Central memory CD8-positive, alpha-beta T cell (primary cell): ENCODE results near the gene PDCD2L.
"Not testable (repeated sequence)": the region's sequence is repeated elsewhere in the genome, so short reads cannot be mapped to it uniquely, and the experiment has no call there.

Experiments used
- ATAC-seq: fragments of 150-1000 bp; cut with Tn5 transposase; replicated peaks from 2 replicates; pipeline ENCODE4 v1.10.0; 2022; ENCODE audit warnings: mild to moderate bottlenecking, moderate FRiP score, moderate number of reproducible peaks; ENCODE audit not compliant: poor library complexity, severe bottlenecking; ENCODE audit errors: extremely low read depth
- DNase-seq, 2 donors: peaks; one replicate each; pipeline ENCODE4 v3.0.0; 2021; ENCODE audit warnings: low spot score in 2 of 2
- H3K27ac Mint-ChIP-seq: one replicate; pipeline ENCODE4 v1.8.0; 2022; ENCODE audit warnings: low read depth, mild to moderate bottlenecking, moderate library complexity, mixed read lengths
- H3K27me3 Mint-ChIP-seq: one replicate; pipeline ENCODE4 v1.8.0; 2022; ENCODE audit warnings: mixed read lengths
- H3K36me3 Mint-ChIP-seq: one replicate; pipeline ENCODE4 v1.8.0; 2022; ENCODE audit warnings: mild to moderate bottlenecking, moderate library complexity, mixed read lengths; ENCODE audit not compliant: insufficient read depth
- H3K4me1 Mint-ChIP-seq: one replicate; pipeline ENCODE4 v1.8.0; 2022; ENCODE audit warnings: mixed read lengths
- H3K4me3 Mint-ChIP-seq: one replicate; pipeline ENCODE4 v1.8.0; 2022; ENCODE audit warnings: mild to moderate bottlenecking, moderate library complexity, mixed read lengths
- H3K9me3 Mint-ChIP-seq: one replicate; pipeline ENCODE4 v1.8.0; 2022; ENCODE audit warnings: mixed read lengths

PDCD2L gene

GRCh38 chr19:34432797-34433196 lies 28.6 kb downstream of the PDCD2L start:
- DNase-seq (no peak), ATAC-seq (no peak)
- Mint-ChIP-seq H3K27me3 (no peaks in the 10 kb centered on the region), H3K9me3 (no peaks in the 10 kb centered on the region), H3K4me3 (no peak overlapping the region), H3K36me3 (peaks cover 48% of the 10 kb centered on the region), H3K4me1 (peaks cover 30% of the 10 kb centered on the region), H3K27ac (no peak overlapping the region)

- ATAC-seq (no peak), DNase-seq (no peak)
- peaks cover 12% of the 10 kb centered on the region for H3K4me1 Mint-ChIP-seq
- H3K27me3 Mint-ChIP-seq = no peaks in the 10 kb centered on the region
- no peak overlapping the region for H3K27ac Mint-ChIP-seq
- H3K4me3 Mint-ChIP-seq = no peak overlapping the region
- H3K36me3 Mint-ChIP-seq = peaks cover 72% of the 10 kb centered on the region
- no peaks in the 10 kb centered on the region for H3K9me3 Mint-ChIP-seq
These were observed 32.5 kb downstream of the PDCD2L start for GRCh38 chr19:34436716-34437115.

- DNase-seq (no peak), ATAC-seq (no peak)
- Mint-ChIP-seq H3K9me3 (no peaks in the 10 kb centered on the region), H3K4me3 (no peak overlapping the region), H3K4me1 (peaks cover 6% of the 10 kb centered on the region), H3K27ac (no peak overlapping the region), H3K36me3 (peaks cover 84% of the 10 kb centered on the region), H3K27me3 (no peaks in the 10 kb centered on the region)
These were observed 44.0 kb downstream of the PDCD2L start for GRCh38 chr19:34448191-34448590.

- Mint-ChIP-seq H3K27ac (no peak overlapping the region), H3K27me3 (no peaks in the 10 kb centered on the region), H3K4me1 (peaks cover 6% of the 10 kb centered on the region), H3K4me3 (no peak overlapping the region), H3K9me3 (no peaks in the 10 kb centered on the region), H3K36me3 (peaks cover 74% of the 10 kb centered on the region)
- ATAC-seq (no peak), DNase-seq (no peak)
These were observed 48.5 kb downstream of the PDCD2L start for GRCh38 chr19:34452723-34453122.

GRCh38 chr19:34454091-34454490 lies 49.9 kb downstream of the PDCD2L start:
- Mint-ChIP-seq H3K4me3 (no peak overlapping the region), H3K27ac (no peak overlapping the region), H3K9me3 (no peaks in the 10 kb centered on the region), H3K36me3 (peaks cover 76% of the 10 kb centered on the region), H3K27me3 (no peaks in the 10 kb centered on the region), H3K4me1 (peaks cover 6% of the 10 kb centered on the region)
- DNase-seq (no peak), ATAC-seq (no peak)

GRCh38 chr19:34454685-34455084 lies 50.5 kb downstream of the PDCD2L start:
- no peak for DNase-seq
- no peak overlapping the region for H3K27ac Mint-ChIP-seq
- H3K27me3 Mint-ChIP-seq = no peaks in the 10 kb centered on the region
- no peak for ATAC-seq
- peaks cover 6% of the 10 kb centered on the region for H3K4me1 Mint-ChIP-seq
- no peaks in the 10 kb centered on the region for H3K9me3 Mint-ChIP-seq
- H3K36me3 Mint-ChIP-seq = peaks cover 76% of the 10 kb centered on the region
- H3K4me3 Mint-ChIP-seq = no peak overlapping the region

GRCh38 chr19:34455783-34456480 lies 51.7 kb downstream of the PDCD2L start:
- not testable (repeated sequence) for DNase-seq, H3K9me3 Mint-ChIP-seq, ATAC-seq, H3K4me1 Mint-ChIP-seq, H3K4me3 Mint-ChIP-seq, H3K27ac Mint-ChIP-seq, H3K27me3 Mint-ChIP-seq
- H3K36me3 Mint-ChIP-seq = peaks cover 77% of the 10 kb centered on the region

GRCh38 chr19:34457446-34457845 lies 53.2 kb downstream of the PDCD2L start:
- DNase-seq (no peak), ATAC-seq (no peak)
- peaks cover 82% of the 10 kb centered on the region for H3K36me3 Mint-ChIP-seq
- no peak overlapping the region for H3K4me3 Mint-ChIP-seq
- H3K4me1 Mint-ChIP-seq = peaks cover 6% of the 10 kb centered on the region
- no peaks in the 10 kb centered on the region for H3K27me3 Mint-ChIP-seq
- no peaks in the 10 kb centered on the region for H3K9me3 Mint-ChIP-seq
- H3K27ac Mint-ChIP-seq = no peak overlapping the region

GRCh38 chr19:34458677-34459076 lies 54.5 kb downstream of the PDCD2L start:
- H3K4me3 Mint-ChIP-seq = no peak overlapping the region
- H3K27ac Mint-ChIP-seq = no peak overlapping the region
- peaks cover 83% of the 10 kb centered on the region for H3K36me3 Mint-ChIP-seq
- H3K4me1 Mint-ChIP-seq = peaks cover 6% of the 10 kb centered on the region
- ATAC-seq = no peak
- no peaks in the 10 kb centered on the region for H3K27me3 Mint-ChIP-seq
- H3K9me3 Mint-ChIP-seq = no peaks in the 10 kb centered on the region
- DNase-seq = no peak

- H3K27ac Mint-ChIP-seq = no peak overlapping the region
- H3K4me1 Mint-ChIP-seq = peaks cover 6% of the 10 kb centered on the region
- no peak overlapping the region for H3K4me3 Mint-ChIP-seq
- DNase-seq (no peak), ATAC-seq (no peak)
- H3K27me3 Mint-ChIP-seq = no peaks in the 10 kb centered on the region
- H3K9me3 Mint-ChIP-seq = no peaks in the 10 kb centered on the region
- peaks cover 83% of the 10 kb centered on the region for H3K36me3 Mint-ChIP-seq
These were observed 55.4 kb downstream of the PDCD2L start for GRCh38 chr19:34459614-34460013.

- ATAC-seq = no peak
- H3K4me1 Mint-ChIP-seq = peaks cover 6% of the 10 kb centered on the region
- no peak overlapping the region for H3K4me3 Mint-ChIP-seq
- no peaks in the 10 kb centered on the region for H3K9me3 Mint-ChIP-seq
- no peaks in the 10 kb centered on the region for H3K27me3 Mint-ChIP-seq
- peak overlapping the region; percentile 12 for H3K27ac Mint-ChIP-seq
- peaks cover 87% of the 10 kb centered on the region for H3K36me3 Mint-ChIP-seq
- DNase-seq = no peak
These were observed 57.3 kb downstream of the PDCD2L start for GRCh38 chr19:34461375-34462100.

- not testable (repeated sequence) for H3K27me3 Mint-ChIP-seq, H3K9me3 Mint-ChIP-seq, DNase-seq, ATAC-seq, H3K4me3 Mint-ChIP-seq, H3K4me1 Mint-ChIP-seq, H3K27ac Mint-ChIP-seq
- H3K36me3 Mint-ChIP-seq = peaks cover 86% of the 10 kb centered on the region
These were observed 60.6 kb downstream of the PDCD2L start for GRCh38 chr19:34464785-34465184.

- no peak overlapping the region for H3K27ac Mint-ChIP-seq
- H3K27me3 Mint-ChIP-seq = no peaks in the 10 kb centered on the region
- no peak for DNase-seq
- ATAC-seq = no peak
- H3K4me3 Mint-ChIP-seq = no peak overlapping the region
- H3K9me3 Mint-ChIP-seq = no peaks in the 10 kb centered on the region
- no peaks in the 10 kb centered on the region for H3K4me1 Mint-ChIP-seq
- H3K36me3 Mint-ChIP-seq = peaks cover 76% of the 10 kb centered on the region
These were observed 64.2 kb downstream of the PDCD2L start for GRCh38 chr19:34468409-34468808.
